Stomach smooth muscle (tissue), 2 donors: ENCODE results near the gene FNBP1.

Experiments
- H3K27ac ChIP-seq: one replicate; pipeline ENCODE4 v1.7.0; 2013; ENCODE audit warnings: mild to moderate bottlenecking, low read length, inconsistent platforms
- H3K27me3 ChIP-seq, 2 donors: one replicate each; pipeline ENCODE4 v1.7.0; 2013; ENCODE audit warnings: low read length in 2 of 2; ENCODE audit not compliant: insufficient read depth in 2 of 2, control insufficient read depth in 1 of 2
- H3K36me3 ChIP-seq, 2 donors: one replicate each; pipeline ENCODE4 v1.7.0; 2013; ENCODE audit warnings: low read length in 2 of 2; ENCODE audit not compliant: control insufficient read depth in 2 of 2, insufficient read depth in 2 of 2
- H3K4me1 ChIP-seq: one replicate; pipeline ENCODE4 v1.7.0; 2013; ENCODE audit warnings: low read length; ENCODE audit not compliant: control insufficient read depth, insufficient read depth
- H3K4me3 ChIP-seq, 2 donors: one replicate each; pipeline ENCODE4 v1.7.0; 2013; ENCODE audit warnings: low read length in 2 of 2
- H3K9ac ChIP-seq, 2 donors: one replicate each; pipeline ENCODE4 v1.7.0; 2013; ENCODE audit warnings: low read length in 2 of 2, mild to moderate bottlenecking in 1 of 2
- H3K9me3 ChIP-seq, 2 donors: one replicate each; pipeline ENCODE4 v1.7.0; 2013; ENCODE audit warnings: low read length in 2 of 2; ENCODE audit not compliant: control insufficient read depth in 2 of 2
- donor health status: healthy.
- donor health status: Pancreatic carcinoma.

FNBP1 gene

GRCh38 chr9:129850821-129851550 lies 192.0 kb downstream of the FNBP1 start:
- Histone ChIP-seq H3K36me3 (peaks cover 11 to 22% of the 10 kb centered on the region in 2 donors), H3K4me1 (peaks cover 38% of the 10 kb centered on the region), H3K4me3 (no peak overlapping the region), H3K27ac (peak overlapping the region; percentile 87), H3K27me3 (no peaks in the 10 kb centered on the region), H3K9ac (peak overlapping the region in 1 of 2 donors; percentile 39), H3K9me3 (no peaks in the 10 kb centered on the region)

GRCh38 chr9:129849901-129850300 lies 193.1 kb downstream of the FNBP1 start:
- H3K4me1 ChIP-seq: peaks cover 38% of the 10 kb centered on the region
- peak overlapping the region; percentile 87 for H3K27ac ChIP-seq
- H3K36me3 ChIP-seq: peaks cover 7 to 15% of the 10 kb centered on the region in 2 donors
- no peaks in the 10 kb centered on the region for H3K27me3 ChIP-seq
- no peak overlapping the region for H3K4me3 ChIP-seq
- H3K9ac ChIP-seq: no peak overlapping the region
- no peaks in the 10 kb centered on the region for H3K9me3 ChIP-seq

- H3K4me3 ChIP-seq: no peak overlapping the region
- peak overlapping the region; percentile 87 for H3K27ac ChIP-seq
- no peak overlapping the region for H3K9ac ChIP-seq
- H3K27me3 ChIP-seq: no peaks in the 10 kb centered on the region
- peaks cover 37% of the 10 kb centered on the region for H3K4me1 ChIP-seq
- no peaks in the 10 kb centered on the region for H3K9me3 ChIP-seq
- peaks cover under 1 to 10% of the 10 kb centered on the region in 2 donors for H3K36me3 ChIP-seq
Measured at GRCh38 chr9:129848712-129849441, 194.1 kb downstream of the FNBP1 start.

GRCh38 chr9:129845373-129845772 lies 197.6 kb downstream of the FNBP1 start:
- Histone ChIP-seq H3K9ac (no peak overlapping the region), H3K4me1 (peaks cover 16% of the 10 kb centered on the region), H3K36me3 (peaks cover 5 to 6% of the 10 kb centered on the region in 2 donors), H3K4me3 (no peak overlapping the region), H3K27me3 (no peaks in the 10 kb centered on the region), H3K27ac (no peak overlapping the region), H3K9me3 (no peaks in the 10 kb centered on the region)

GRCh38 chr9:129841071-129841470 lies 201.9 kb downstream of the FNBP1 start:
- H3K9ac ChIP-seq: no peak overlapping the region
- H3K36me3 ChIP-seq: peaks cover 6 to 8% of the 10 kb centered on the region in 2 donors
- H3K27me3 ChIP-seq: no peaks in the 10 kb centered on the region
- H3K9me3 ChIP-seq: no peaks in the 10 kb centered on the region
- H3K4me3 ChIP-seq: no peak overlapping the region
- H3K4me1 ChIP-seq: peaks cover 25% of the 10 kb centered on the region
- no peak overlapping the region for H3K27ac ChIP-seq

- H3K4me3 ChIP-seq: no peak overlapping the region
- peaks cover 28% of the 10 kb centered on the region for H3K4me1 ChIP-seq
- H3K27ac ChIP-seq: no peak overlapping the region
Measured at GRCh38 chr9:129840034-129840433, 203.0 kb downstream of the FNBP1 start.

GRCh38 chr9:129839324-129840023 lies 203.5 kb downstream of the FNBP1 start:
- Histone ChIP-seq H3K9ac (no peak overlapping the region), H3K27ac (no peak overlapping the region), H3K9me3 (no peaks in the 10 kb centered on the region), H3K27me3 (no peaks in the 10 kb centered on the region), H3K4me3 (no peak overlapping the region), H3K4me1 (peaks cover 31% of the 10 kb centered on the region), H3K36me3 (peaks cover 6 to 8% of the 10 kb centered on the region in 2 donors)

More at GRCh38 chr9:129840034-129840433, 203.0 kb downstream of the FNBP1 start:
- no peaks in the 10 kb centered on the region for H3K27me3 ChIP-seq
- no peaks in the 10 kb centered on the region for H3K9me3 ChIP-seq
- H3K9ac ChIP-seq: no peak overlapping the region
- H3K36me3 ChIP-seq: peaks cover 6 to 8% of the 10 kb centered on the region in 2 donors

- H3K9me3 ChIP-seq: no peaks in the 10 kb centered on the region
- peak overlapping the region in 1 of 2 donors; percentile 51 for H3K9ac ChIP-seq
- H3K36me3 ChIP-seq: peaks cover 5 to 8% of the 10 kb centered on the region in 2 donors
- H3K4me1 ChIP-seq: peaks cover 32% of the 10 kb centered on the region
- H3K4me3 ChIP-seq: no peak overlapping the region
- H3K27me3 ChIP-seq: no peaks in the 10 kb centered on the region
- H3K27ac ChIP-seq: no peak overlapping the region
Measured at GRCh38 chr9:129838707-129839259, 204.2 kb downstream of the FNBP1 start.
